NCI-H187 (cell line): ENCODE data around the gene CDRT4.

Source experiments
- DNase-seq, 2 experiments: peaks; one replicate each; lab custom pipeline; 2025; lab: John Stamatoyannopoulos, UW

The CDRT4 gene

GRCh38 chr17:15393414-15393813 is 74.0 kb downstream of the CDRT4 start:
- no peak for DNase-seq

GRCh38 chr17:15392326-15392741 is 75.1 kb downstream of the CDRT4 start:
- no peak for DNase-seq

- no peak for DNase-seq
Observed at GRCh38 chr17:15388356-15389041, 78.9 kb downstream of the CDRT4 start.

GRCh38 chr17:15386083-15386482 is 81.3 kb downstream of the CDRT4 start:
- no peak for DNase-seq
